Measurements from ENCODE around the gene ARHGEF10L.

- TF ChIP-seq CTCF (IDR thresholded peaks at IDR 0.05) (no peak), POLR2A (IDR thresholded peaks at IDR 0.05) (no peak)
These were observed 147.6 kb downstream of the ARHGEF10L start for GRCh38 chr1:17687145-17687544.
